HG03354 (cell line): ENCODE results near the gene UQCRFS1.
"Not testable (repeated sequence)": the region's sequence is repeated elsewhere in the genome, so short reads cannot be mapped to it uniquely, and the experiment has no call there.

Source experiments
- ATAC-seq: cut with Tn5 transposase; IDR thresholded peaks from one replicate; pipeline ENCODE4 v1.9.1; 2021; ENCODE audit warnings: mild to moderate bottlenecking; ENCODE audit not compliant: unreplicated experiment, poor library complexity, severe bottlenecking

The UQCRFS1 gene

GRCh38 chr19:29212648-29213573 is at the start of gene UQCRFS1:
Gene UQCRFS1 (minus strand): TSS chr19:29213151. CDS start chr19:29213118, 33 bp downstream.
- ATAC-seq, result peak; percentile 98

GRCh38 chr19:29262085-29262484 is 49.1 kb upstream of the UQCRFS1 start:
- ATAC-seq, result no peak

GRCh38 chr19:29260477-29261317 is 47.7 kb upstream of the UQCRFS1 start:
- no peak for ATAC-seq

- ATAC-seq, result no peak
Observed at GRCh38 chr19:29259867-29260281, 46.9 kb upstream of the UQCRFS1 start.

- no peak for ATAC-seq
Observed at GRCh38 chr19:29259153-29259552, 46.2 kb upstream of the UQCRFS1 start.

GRCh38 chr19:29256516-29256915 is 43.6 kb upstream of the UQCRFS1 start:
- no peak for ATAC-seq

- ATAC-seq, result no peak
Observed at GRCh38 chr19:29255912-29256311, 43.0 kb upstream of the UQCRFS1 start.

GRCh38 chr19:29255006-29255405 is 42.1 kb upstream of the UQCRFS1 start:
- no peak for ATAC-seq

GRCh38 chr19:29249798-29250197 is 36.8 kb upstream of the UQCRFS1 start:
- ATAC-seq, result not testable (repeated sequence)

GRCh38 chr19:29248332-29248844 is 35.4 kb upstream of the UQCRFS1 start:
- ATAC-seq, result no peak

- no peak for ATAC-seq
Observed at GRCh38 chr19:29247872-29248271, 34.9 kb upstream of the UQCRFS1 start.

GRCh38 chr19:29247471-29247870 is 34.5 kb upstream of the UQCRFS1 start:
- no peak for ATAC-seq

GRCh38 chr19:29247051-29247450 is 34.1 kb upstream of the UQCRFS1 start:
- ATAC-seq, result no peak

GRCh38 chr19:29245215-29245614 is 32.3 kb upstream of the UQCRFS1 start:
- ATAC-seq, result no peak

GRCh38 chr19:29241324-29241723 is 28.4 kb upstream of the UQCRFS1 start:
- no peak for ATAC-seq

GRCh38 chr19:29239213-29239776 is 26.3 kb upstream of the UQCRFS1 start:
- no peak for ATAC-seq

- ATAC-seq, result no peak
Observed at GRCh38 chr19:29233591-29233990, 20.6 kb upstream of the UQCRFS1 start.

GRCh38 chr19:29232315-29232852 is 19.4 kb upstream of the UQCRFS1 start:
- no peak for ATAC-seq

GRCh38 chr19:29231306-29231705 is 18.4 kb upstream of the UQCRFS1 start:
- ATAC-seq, result not testable (repeated sequence)

- no peak for ATAC-seq
Observed at GRCh38 chr19:29217616-29218015, 4.7 kb upstream of the UQCRFS1 start.
